WTC11 (cell line): ENCODE results near the gene DCAF8L1. TPM values are rescaled to one million over a fixed set of nuclear protein-coding genes. Genes with fewer than 3 reads are reported as not detected.

Experiments
- ATAC-seq: fragments of 200-7000 bp; cut with Tn5 transposase; 2 replicates; pipeline ENCODE4 v1.10.0; 2021; ENCODE audit warnings: mild to moderate bottlenecking, moderate library complexity
- CTCF ChIA-PET: fragments of 300-600 bp; sonication (Branson Sonifier 250); formaldehyde crosslinking; loops from one replicate; lab custom pipeline; 2021; ENCODE audit warnings: antibody characterized with exemption; lab: Charles Lee
- POLR2A ChIA-PET: fragments of 350-600 bp; sonication (Branson Sonifier 250); formaldehyde crosslinking; loops from one replicate; lab custom pipeline; 2021; ENCODE audit warnings: antibody characterized with exemption; lab: Charles Lee
- DNase-seq: peaks from one replicate; pipeline ENCODE4 v3.0.0; 2021; ENCODE audit warnings: low spot score
- H3K27ac Mint-ChIP-seq: 2 replicates; pipeline ENCODE4 v1.8.0; 2021; ENCODE audit warnings: mixed read lengths
- H3K27me3 Mint-ChIP-seq: 2 replicates; pipeline ENCODE4 v1.8.0; 2021; ENCODE audit warnings: low read depth, mild to moderate bottlenecking, moderate library complexity, mixed read lengths
- H3K36me3 Mint-ChIP-seq: 2 replicates; pipeline ENCODE4 v1.8.0; 2021; ENCODE audit warnings: mixed read lengths
- H3K4me1 Mint-ChIP-seq: 2 replicates; pipeline ENCODE4 v1.8.0; 2022; ENCODE audit warnings: mixed read lengths
- H3K4me3 Mint-ChIP-seq: 2 replicates; pipeline ENCODE4 v1.8.0; 2021; ENCODE audit warnings: mild to moderate bottlenecking, moderate library complexity, mixed read lengths
- H3K9me3 Mint-ChIP-seq: 2 replicates; pipeline ENCODE4 v1.8.0; 2021; ENCODE audit warnings: mixed read lengths
- FOXK1 ChIP-seq: sonication (generic); formaldehyde crosslinking; IDR thresholded peaks from 2 replicates; pipeline ENCODE4 v1.8.0; 2022; ENCODE audit warnings: mild to moderate bottlenecking, moderate library complexity, missing genetic modification reagents
- GABPB1 ChIP-seq: sonication (generic); formaldehyde crosslinking; IDR thresholded peaks from 2 replicates; pipeline ENCODE4 v1.8.1; 2023; ENCODE audit warnings: mild to moderate bottlenecking, missing genetic modification reagents
- GTF2I ChIP-seq: fragments of 250-450 bp; sonication (Bioruptor Pico); conservative IDR thresholded peaks from 2 replicates; pipeline ENCODE4 v1.4.0; 2021; ENCODE audit warnings: mild to moderate bottlenecking
- HMGA2 ChIP-seq: fragments of 250-450 bp; sonication (Bioruptor Pico); IDR thresholded peaks from 2 replicates; pipeline ENCODE4 v1.4.0; 2021; ENCODE audit warnings: mild to moderate bottlenecking, moderate library complexity
- MXD4 ChIP-seq: fragments of 250-450 bp; sonication (Bioruptor Pico); IDR thresholded peaks from 2 replicates; pipeline ENCODE4 v1.8.0; 2021; ENCODE audit warnings: mild to moderate bottlenecking, moderate library complexity, borderline replicate concordance
- NR2C2 ChIP-seq: sonication (generic); formaldehyde crosslinking; IDR thresholded peaks from 2 replicates; pipeline ENCODE4 v1.8.0; 2022; ENCODE audit warnings: mild to moderate bottlenecking, missing genetic modification reagents
- RORB ChIP-seq: fragments of 250-450 bp; sonication (Bioruptor Pico); IDR thresholded peaks from 2 replicates; pipeline ENCODE4 v1.9.0; 2021; ENCODE audit warnings: mild to moderate bottlenecking
- SMAD3 ChIP-seq: sonication (generic); formaldehyde crosslinking; IDR thresholded peaks from 2 replicates; pipeline ENCODE4 v1.8.0; 2022; ENCODE audit warnings: missing genetic modification reagents, mild to moderate bottlenecking, borderline replicate concordance
- SMAD4 ChIP-seq: sonication (generic); formaldehyde crosslinking; IDR thresholded peaks from 2 replicates; pipeline ENCODE4 v1.8.0; 2022; ENCODE audit warnings: mild to moderate bottlenecking, missing genetic modification reagents
- SOX15 ChIP-seq: fragments of 250-450 bp; sonication (Bioruptor Pico); IDR thresholded peaks from 2 replicates; pipeline ENCODE4 v1.9.0; 2021; ENCODE audit warnings: mild to moderate bottlenecking
- TCF7 ChIP-seq: sonication (generic); formaldehyde crosslinking; IDR thresholded peaks from 2 replicates; pipeline ENCODE4 v1.8.0; 2022; ENCODE audit warnings: mild to moderate bottlenecking, low read depth, missing genetic modification reagents, moderate library complexity
- ZNF416 ChIP-seq: fragments of 250-450 bp; sonication (Bioruptor Pico); IDR thresholded peaks from 2 replicates; pipeline ENCODE4 v1.9.0; 2021; ENCODE audit warnings: mild to moderate bottlenecking, inconsistent platforms
- ZNF671 ChIP-seq: fragments of 250-450 bp; sonication (Bioruptor Pico); IDR thresholded peaks from 2 replicates; pipeline ENCODE4 v1.8.0; 2021; ENCODE audit warnings: mild to moderate bottlenecking
- total RNA-seq: library from RNA; stranded (reverse); gene quantifications from 3 replicates; pipeline ENCODE4 v1.2.3, GENCODE V29; 2021
- TF ChIP-seq, protein P1 (sequence below): sonication (generic); formaldehyde crosslinking; conservative IDR thresholded peaks from 2 replicates; pipeline ENCODE4 v1.8.1; 2022; ENCODE audit warnings: mild to moderate bottlenecking, missing genetic modification reagents
- TF ChIP-seq, protein P2 (sequence below): sonication (generic); formaldehyde crosslinking; IDR thresholded peaks from 2 replicates; pipeline ENCODE4 v1.8.0; 2022; ENCODE audit warnings: mild to moderate bottlenecking, missing genetic modification reagents
- TF ChIP-seq, protein P3 (sequence below): fragments of 250-450 bp; sonication (Bioruptor Pico); IDR thresholded peaks from 2 replicates; pipeline ENCODE4 v1.8.0; 2021; ENCODE audit warnings: mild to moderate bottlenecking
- TF ChIP-seq, protein P4 (sequence below): fragments of 250-450 bp; sonication (Bioruptor Pico); IDR thresholded peaks from 2 replicates; pipeline ENCODE4 v1.9.0; 2021; ENCODE audit warnings: mild to moderate bottlenecking, borderline replicate concordance
- TF ChIP-seq, protein P5 (sequence below): fragments of 250-450 bp; sonication (Bioruptor Pico); IDR thresholded peaks from 2 replicates; pipeline ENCODE4 v1.9.0; 2021; ENCODE audit warnings: mild to moderate bottlenecking
- TF ChIP-seq, protein P6 (sequence below): sonication (generic); formaldehyde crosslinking; IDR thresholded peaks from 2 replicates; pipeline ENCODE4 v1.8.1; 2023; ENCODE audit warnings: mild to moderate bottlenecking, moderate library complexity, missing genetic modification reagents

DCAF8L1 gene
- total RNA-seq, 1 experiment from 2014 or later = not detected

DNA sequence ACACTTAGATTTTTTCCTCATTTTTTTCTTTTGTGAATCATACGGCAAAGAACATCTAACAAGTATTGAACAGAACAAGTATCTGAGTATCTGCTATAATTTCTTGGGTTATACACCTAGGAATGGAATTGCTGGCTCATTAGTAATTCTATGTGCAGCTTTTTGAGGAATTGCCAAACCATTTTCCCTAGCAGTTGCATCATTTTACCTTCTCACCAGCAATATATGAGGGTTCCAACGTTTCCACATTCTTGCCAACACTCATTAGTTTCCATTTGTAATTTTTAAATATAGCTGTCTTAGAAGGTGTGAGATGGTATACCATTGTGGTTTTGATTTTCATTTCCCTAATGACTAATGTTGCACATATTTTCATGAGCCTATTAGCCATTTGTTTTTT is 41.1 kb upstream of the DCAF8L1 start:
- ChIA-PET CTCF (no interaction called here), POLR2A (no interaction called here)
- H3K36me3 Mint-ChIP-seq = no peaks in the 10 kb centered on the region
- no peak overlapping the region for H3K27ac Mint-ChIP-seq
- ATAC-seq (no peak), DNase-seq (no peak)
- no peaks in the 10 kb centered on the region for H3K4me1 Mint-ChIP-seq
- no peak overlapping the region for H3K4me3 Mint-ChIP-seq
- no peak for TF ChIP-seq HMGA2 (CRISPR knock-in tag)
- TF ChIP-seq, protein P1, sequence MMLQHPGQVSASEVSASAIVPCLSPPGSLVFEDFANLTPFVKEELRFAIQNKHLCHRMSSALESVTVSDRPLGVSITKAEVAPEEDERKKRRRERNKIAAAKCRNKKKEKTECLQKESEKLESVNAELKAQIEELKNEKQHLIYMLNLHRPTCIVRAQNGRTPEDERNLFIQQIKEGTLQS (CRISPR knock-in tag) = no peak
- TF ChIP-seq, protein P2, sequence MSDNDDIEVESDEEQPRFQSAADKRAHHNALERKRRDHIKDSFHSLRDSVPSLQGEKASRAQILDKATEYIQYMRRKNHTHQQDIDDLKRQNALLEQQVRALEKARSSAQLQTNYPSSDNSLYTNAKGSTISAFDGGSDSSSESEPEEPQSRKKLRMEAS = no peak
- no peak for TF ChIP-seq ZNF416 (CRISPR knock-in tag)
- peaks cover 3% of the 10 kb centered on the region; the same call in 1 of the 2 replicates for H3K9me3 Mint-ChIP-seq
- no peaks in the 10 kb centered on the region; the same call in 1 of the 2 replicates for H3K27me3 Mint-ChIP-seq

DNA sequence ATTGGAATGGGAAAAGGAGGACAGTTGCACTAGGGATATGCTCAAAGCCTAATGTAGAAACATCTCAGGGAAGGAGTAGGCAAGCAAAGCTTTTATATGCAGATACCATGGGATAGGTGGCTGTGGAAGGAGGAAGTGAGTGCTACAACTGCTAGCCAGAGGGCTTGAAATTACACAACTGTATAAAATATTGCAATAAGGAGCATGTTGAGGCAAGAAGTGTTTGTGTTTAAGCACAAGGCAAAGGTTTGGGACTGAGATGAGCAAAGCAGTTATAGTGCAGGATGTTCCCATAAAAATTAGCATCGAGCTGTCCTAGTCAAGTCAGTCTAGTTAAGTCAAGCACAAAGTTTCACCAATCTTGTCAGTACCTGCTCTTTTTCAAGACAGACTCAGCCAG is 35.6 kb upstream of the DCAF8L1 start:
- no peak overlapping the region for H3K27ac Mint-ChIP-seq
- no peak for ATAC-seq
- no peaks in the 10 kb centered on the region for H3K27me3 Mint-ChIP-seq
- H3K36me3 Mint-ChIP-seq = no peaks in the 10 kb centered on the region
- DNase-seq = no peak
- no peaks in the 10 kb centered on the region for H3K9me3 Mint-ChIP-seq
- ChIA-PET POLR2A (no interaction called here), CTCF (no interaction called here)
- TF ChIP-seq, protein P3, sequence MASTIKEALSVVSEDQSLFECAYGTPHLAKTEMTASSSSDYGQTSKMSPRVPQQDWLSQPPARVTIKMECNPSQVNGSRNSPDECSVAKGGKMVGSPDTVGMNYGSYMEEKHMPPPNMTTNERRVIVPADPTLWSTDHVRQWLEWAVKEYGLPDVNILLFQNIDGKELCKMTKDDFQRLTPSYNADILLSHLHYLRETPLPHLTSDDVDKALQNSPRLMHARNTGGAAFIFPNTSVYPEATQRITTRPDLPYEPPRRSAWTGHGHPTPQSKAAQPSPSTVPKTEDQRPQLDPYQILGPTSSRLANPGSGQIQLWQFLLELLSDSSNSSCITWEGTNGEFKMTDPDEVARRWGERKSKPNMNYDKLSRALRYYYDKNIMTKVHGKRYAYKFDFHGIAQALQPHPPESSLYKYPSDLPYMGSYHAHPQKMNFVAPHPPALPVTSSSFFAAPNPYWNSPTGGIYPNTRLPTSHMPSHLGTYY = no peak
- TF ChIP-seq FOXK1 (no peak), ZNF671 (CRISPR knock-in tag) (no peak), NR2C2 (CRISPR knock-in tag) (no peak), SMAD4 (CRISPR knock-in tag) (no peak), SMAD3 (CRISPR knock-in tag) (no peak), TCF7 (CRISPR knock-in tag) (no peak), MXD4 (no peak), SOX15 (CRISPR knock-in tag) (no peak), GTF2I (CRISPR knock-in tag) (no peak), RORB (CRISPR knock-in tag) (no peak), GABPB1 (CRISPR knock-in tag) (no peak)
- TF ChIP-seq, protein P4, sequence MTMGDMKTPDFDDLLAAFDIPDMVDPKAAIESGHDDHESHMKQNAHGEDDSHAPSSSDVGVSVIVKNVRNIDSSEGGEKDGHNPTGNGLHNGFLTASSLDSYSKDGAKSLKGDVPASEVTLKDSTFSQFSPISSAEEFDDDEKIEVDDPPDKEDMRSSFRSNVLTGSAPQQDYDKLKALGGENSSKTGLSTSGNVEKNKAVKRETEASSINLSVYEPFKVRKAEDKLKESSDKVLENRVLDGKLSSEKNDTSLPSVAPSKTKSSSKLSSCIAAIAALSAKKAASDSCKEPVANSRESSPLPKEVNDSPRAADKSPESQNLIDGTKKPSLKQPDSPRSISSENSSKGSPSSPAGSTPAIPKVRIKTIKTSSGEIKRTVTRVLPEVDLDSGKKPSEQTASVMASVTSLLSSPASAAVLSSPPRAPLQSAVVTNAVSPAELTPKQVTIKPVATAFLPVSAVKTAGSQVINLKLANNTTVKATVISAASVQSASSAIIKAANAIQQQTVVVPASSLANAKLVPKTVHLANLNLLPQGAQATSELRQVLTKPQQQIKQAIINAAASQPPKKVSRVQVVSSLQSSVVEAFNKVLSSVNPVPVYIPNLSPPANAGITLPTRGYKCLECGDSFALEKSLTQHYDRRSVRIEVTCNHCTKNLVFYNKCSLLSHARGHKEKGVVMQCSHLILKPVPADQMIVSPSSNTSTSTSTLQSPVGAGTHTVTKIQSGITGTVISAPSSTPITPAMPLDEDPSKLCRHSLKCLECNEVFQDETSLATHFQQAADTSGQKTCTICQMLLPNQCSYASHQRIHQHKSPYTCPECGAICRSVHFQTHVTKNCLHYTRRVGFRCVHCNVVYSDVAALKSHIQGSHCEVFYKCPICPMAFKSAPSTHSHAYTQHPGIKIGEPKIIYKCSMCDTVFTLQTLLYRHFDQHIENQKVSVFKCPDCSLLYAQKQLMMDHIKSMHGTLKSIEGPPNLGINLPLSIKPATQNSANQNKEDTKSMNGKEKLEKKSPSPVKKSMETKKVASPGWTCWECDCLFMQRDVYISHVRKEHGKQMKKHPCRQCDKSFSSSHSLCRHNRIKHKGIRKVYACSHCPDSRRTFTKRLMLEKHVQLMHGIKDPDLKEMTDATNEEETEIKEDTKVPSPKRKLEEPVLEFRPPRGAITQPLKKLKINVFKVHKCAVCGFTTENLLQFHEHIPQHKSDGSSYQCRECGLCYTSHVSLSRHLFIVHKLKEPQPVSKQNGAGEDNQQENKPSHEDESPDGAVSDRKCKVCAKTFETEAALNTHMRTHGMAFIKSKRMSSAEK (CRISPR knock-in tag) = no peak
- TF ChIP-seq, protein P5, sequence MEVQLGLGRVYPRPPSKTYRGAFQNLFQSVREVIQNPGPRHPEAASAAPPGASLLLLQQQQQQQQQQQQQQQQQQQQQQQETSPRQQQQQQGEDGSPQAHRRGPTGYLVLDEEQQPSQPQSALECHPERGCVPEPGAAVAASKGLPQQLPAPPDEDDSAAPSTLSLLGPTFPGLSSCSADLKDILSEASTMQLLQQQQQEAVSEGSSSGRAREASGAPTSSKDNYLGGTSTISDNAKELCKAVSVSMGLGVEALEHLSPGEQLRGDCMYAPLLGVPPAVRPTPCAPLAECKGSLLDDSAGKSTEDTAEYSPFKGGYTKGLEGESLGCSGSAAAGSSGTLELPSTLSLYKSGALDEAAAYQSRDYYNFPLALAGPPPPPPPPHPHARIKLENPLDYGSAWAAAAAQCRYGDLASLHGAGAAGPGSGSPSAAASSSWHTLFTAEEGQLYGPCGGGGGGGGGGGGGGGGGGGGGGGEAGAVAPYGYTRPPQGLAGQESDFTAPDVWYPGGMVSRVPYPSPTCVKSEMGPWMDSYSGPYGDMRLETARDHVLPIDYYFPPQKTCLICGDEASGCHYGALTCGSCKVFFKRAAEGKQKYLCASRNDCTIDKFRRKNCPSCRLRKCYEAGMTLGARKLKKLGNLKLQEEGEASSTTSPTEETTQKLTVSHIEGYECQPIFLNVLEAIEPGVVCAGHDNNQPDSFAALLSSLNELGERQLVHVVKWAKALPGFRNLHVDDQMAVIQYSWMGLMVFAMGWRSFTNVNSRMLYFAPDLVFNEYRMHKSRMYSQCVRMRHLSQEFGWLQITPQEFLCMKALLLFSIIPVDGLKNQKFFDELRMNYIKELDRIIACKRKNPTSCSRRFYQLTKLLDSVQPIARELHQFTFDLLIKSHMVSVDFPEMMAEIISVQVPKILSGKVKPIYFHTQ (CRISPR knock-in tag) = no peak
- TF ChIP-seq, protein P6, sequence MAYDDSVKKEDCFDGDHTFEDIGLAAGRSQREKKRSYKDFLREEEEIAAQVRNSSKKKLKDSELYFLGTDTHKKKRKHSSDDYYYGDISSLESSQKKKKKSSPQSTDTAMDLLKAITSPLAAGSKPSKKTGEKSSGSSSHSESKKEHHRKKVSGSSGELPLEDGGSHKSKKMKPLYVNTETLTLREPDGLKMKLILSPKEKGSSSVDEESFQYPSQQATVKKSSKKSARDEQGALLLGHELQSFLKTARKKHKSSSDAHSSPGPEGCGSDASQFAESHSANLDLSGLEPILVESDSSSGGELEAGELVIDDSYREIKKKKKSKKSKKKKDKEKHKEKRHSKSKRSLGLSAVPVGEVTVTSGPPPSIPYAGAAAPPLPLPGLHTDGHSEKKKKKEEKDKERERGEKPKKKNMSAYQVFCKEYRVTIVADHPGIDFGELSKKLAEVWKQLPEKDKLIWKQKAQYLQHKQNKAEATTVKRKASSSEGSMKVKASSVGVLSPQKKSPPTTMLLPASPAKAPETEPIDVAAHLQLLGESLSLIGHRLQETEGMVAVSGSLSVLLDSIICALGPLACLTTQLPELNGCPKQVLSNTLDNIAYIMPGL (CRISPR knock-in tag) = no peak
- H3K4me1 Mint-ChIP-seq = no peaks in the 10 kb centered on the region
- no peak overlapping the region for H3K4me3 Mint-ChIP-seq
